ENCODE measurements around the gene ONECUT3.
"Not testable (repeated sequence)": the region's sequence is repeated elsewhere in the genome, so short reads cannot be mapped to it uniquely, and the experiment has no call there.

Gene ONECUT3

DNA sequence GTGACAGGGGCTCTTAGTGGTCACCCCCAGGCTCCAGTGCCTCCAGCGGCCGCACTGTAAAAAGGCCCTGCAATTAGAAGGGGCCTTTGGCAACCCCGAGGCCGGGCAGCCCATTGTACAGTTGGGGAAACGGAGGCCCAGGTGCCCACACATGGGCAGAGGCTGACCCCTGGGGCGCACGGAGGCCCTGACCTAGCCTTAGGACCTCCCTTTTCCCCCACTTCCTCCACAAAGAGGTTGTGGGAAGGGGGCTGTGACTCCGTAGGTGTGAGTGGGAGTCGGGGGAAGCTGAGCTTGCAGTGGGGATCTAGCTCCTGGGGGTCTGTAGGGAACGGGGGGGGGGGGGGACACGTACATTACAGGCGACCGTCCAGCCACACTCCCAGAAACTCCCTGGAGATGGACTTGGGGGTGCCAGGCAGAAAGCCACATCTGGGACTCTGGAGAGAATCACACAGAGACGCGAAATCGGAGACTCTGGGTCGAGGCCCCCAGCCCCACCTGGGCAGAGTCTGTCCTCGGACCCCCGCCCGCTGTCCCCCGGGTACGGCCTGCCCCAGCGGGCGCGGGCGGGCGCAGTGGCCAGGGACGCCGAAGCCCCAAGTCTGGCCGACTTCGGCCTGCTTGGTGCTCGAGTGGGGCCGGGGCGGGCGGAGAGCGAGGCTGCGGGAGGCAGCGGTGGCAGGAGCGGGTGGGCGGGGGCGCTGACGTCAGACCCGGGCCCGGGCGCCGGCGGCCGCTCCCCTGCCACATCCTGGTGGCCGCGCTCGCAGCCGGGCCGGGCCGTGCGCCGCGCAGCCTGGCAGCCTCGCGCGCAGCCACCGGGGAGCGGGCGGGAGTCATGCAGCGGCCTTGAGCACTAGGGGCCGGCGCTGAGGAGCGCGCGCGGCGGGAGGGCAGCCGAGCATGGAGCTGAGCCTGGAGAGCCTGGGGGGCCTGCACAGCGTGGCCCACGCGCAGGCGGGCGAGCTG is at the start of gene ONECUT3:
TSS of gene ONECUT3 (plus strand) at position 750 of the 972 bp plus-strand sequence. CDS start at position 907, 157 bp downstream.
- in situ Hi-C loops (cut with MboI; ENCODE audit: low sequenced_read_pairs): no loop called here

GRCh38 chr19:1704339-1704738 is 49.0 kb upstream of the ONECUT3 start:
- in situ Hi-C loops (cut with MboI; ENCODE audit: low sequenced_read_pairs): no loop called here

DNA sequence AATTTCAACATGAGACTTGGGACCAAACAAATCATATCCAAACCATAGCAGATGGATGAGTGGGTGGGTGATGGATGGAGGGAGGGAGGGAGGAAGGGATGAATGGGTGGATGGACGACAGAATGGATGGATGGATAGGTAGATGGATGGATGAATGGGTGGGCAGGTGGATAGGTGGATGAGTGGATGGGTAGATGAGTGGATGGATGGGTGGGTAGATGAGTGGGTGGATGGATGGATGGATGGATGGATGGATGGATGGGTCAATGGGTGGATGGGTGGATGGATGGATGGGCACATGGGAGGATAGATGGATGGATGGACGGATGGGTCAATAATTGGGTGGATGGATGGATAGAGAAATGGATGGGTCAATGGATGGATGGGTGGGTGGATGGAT is 47.9 kb upstream of the ONECUT3 start:
- in situ Hi-C loops (cut with MboI; ENCODE audit: low sequenced_read_pairs): no loop called here

DNA sequence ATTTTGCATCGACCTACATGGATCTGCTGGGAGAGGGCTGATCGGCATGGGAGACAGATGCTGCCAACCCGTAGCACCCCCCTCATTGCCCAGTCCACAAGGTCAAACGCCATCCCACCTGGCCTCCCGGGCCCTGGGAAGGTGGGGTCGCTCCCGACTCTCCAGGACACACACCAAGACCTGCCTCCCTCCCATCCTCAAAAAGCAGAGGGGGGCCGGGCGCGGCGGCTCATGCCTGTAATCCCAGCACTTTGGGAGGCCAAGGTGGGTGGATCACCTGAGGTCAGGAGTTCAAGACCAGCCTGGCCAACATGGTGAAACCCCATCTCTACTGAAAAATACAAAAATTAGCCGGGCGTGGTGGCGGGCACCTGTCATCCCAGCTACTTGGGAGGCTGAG is 46.7 kb upstream of the ONECUT3 start:
- in situ Hi-C loops (cut with MboI; ENCODE audit: low sequenced_read_pairs): not testable (repeated sequence)

- in situ Hi-C loops (cut with MboI; ENCODE audit: low sequenced_read_pairs): no loop called here
Observed at GRCh38 chr19:1707240-1707639, 46.1 kb upstream of the ONECUT3 start.

- in situ Hi-C loops (cut with MboI; ENCODE audit: low sequenced_read_pairs): no loop called here
Observed at GRCh38 chr19:1713170-1713569, 40.1 kb upstream of the ONECUT3 start.

- in situ Hi-C loops (cut with MboI; ENCODE audit: low sequenced_read_pairs): no loop called here
Observed at GRCh38 chr19:1715540-1715939, 37.8 kb upstream of the ONECUT3 start.

- in situ Hi-C loops (cut with MboI; ENCODE audit: low sequenced_read_pairs): no loop called here
Observed at GRCh38 chr19:1717200-1717969, 35.9 kb upstream of the ONECUT3 start.

GRCh38 chr19:1717970-1718264 is 35.4 kb upstream of the ONECUT3 start:
- in situ Hi-C loops (cut with MboI; ENCODE audit: low sequenced_read_pairs): no loop called here

GRCh38 chr19:1718420-1719291 is 34.6 kb upstream of the ONECUT3 start:
- in situ Hi-C loops (cut with MboI; ENCODE audit: low sequenced_read_pairs): no loop called here

GRCh38 chr19:1719519-1719918 is 33.8 kb upstream of the ONECUT3 start:
- in situ Hi-C loops (cut with MboI; ENCODE audit: low sequenced_read_pairs): no loop called here

GRCh38 chr19:1720237-1720636 is 33.1 kb upstream of the ONECUT3 start:
- in situ Hi-C loops (cut with MboI; ENCODE audit: low sequenced_read_pairs): no loop called here

DNA sequence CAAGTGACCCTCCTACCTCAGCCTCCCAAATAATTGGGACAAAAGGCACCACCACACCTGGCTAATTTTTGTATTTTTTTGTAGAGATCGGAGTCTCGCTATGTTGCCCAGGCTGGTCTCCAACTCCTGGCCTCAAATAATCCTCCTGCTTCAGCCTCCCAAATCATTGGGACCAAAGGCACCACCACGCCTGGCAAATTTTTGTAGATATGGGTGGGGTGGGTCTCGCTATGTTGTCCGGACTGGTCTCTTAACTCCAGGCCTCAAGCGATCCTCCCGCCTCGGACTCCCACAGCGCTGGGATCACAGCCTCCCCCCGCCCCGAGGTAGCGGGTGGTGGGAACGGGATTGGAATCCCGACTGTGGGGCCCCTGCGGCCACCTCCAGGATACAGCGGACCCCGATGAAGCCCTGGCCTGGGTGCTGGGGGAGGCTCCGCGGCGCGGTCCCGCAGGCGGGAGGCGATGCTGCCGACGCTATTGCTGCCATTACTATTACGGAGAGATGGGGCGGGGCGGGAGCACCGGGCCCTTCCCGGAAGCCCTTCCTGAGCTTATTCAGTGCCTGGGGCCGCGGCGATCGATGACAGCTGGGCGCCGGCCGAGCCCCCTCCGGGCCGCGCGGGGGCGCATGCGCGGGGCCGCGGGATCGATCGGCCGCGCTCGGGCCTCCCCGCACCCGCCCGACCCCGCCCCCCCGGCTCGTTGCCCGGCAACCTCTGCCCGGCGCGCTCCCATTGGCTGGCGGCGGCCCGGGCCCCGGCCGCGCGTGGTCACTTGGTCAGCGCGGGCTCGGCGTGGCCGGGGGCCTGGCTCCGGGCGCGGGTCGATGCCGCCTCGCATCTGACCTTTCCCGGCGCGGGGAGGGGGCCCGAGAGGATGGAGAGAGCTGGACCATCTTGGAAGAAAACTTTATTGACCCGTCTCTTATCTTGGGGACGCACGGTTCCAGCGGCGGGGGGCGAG is 27.9 kb upstream of the ONECUT3 start:
- in situ Hi-C loops (cut with MboI; ENCODE audit: low sequenced_read_pairs): no loop called here

GRCh38 chr19:1728816-1729567 is 24.3 kb upstream of the ONECUT3 start:
- in situ Hi-C loops (cut with MboI; ENCODE audit: low sequenced_read_pairs): no loop called here

GRCh38 chr19:1729568-1729925 is 23.8 kb upstream of the ONECUT3 start:
- in situ Hi-C loops (cut with MboI; ENCODE audit: low sequenced_read_pairs): no loop called here

DNA sequence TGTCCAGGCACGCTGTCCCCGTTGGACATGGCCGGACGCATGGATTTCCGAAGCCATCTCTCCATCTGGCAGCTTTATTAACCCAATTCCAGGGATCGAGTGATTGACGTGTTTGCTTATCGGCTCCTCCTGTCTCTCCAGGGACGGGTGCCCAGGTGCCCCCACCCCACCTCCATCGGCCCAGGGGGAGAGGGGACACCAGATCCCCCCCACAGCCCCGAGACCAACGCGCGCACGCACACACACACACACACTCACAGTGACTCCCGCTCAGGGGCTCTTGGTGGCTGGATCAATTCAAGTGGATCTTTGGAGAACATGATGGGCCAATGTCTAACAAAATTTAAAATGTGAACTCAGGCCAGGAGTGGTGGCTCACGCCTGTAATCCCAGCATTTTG is 23.1 kb upstream of the ONECUT3 start:
- in situ Hi-C loops (cut with MboI; ENCODE audit: low sequenced_read_pairs): no loop called here

- in situ Hi-C loops (cut with MboI; ENCODE audit: low sequenced_read_pairs): no loop called here
Observed at GRCh38 chr19:1734321-1734966, 18.9 kb upstream of the ONECUT3 start.

DNA sequence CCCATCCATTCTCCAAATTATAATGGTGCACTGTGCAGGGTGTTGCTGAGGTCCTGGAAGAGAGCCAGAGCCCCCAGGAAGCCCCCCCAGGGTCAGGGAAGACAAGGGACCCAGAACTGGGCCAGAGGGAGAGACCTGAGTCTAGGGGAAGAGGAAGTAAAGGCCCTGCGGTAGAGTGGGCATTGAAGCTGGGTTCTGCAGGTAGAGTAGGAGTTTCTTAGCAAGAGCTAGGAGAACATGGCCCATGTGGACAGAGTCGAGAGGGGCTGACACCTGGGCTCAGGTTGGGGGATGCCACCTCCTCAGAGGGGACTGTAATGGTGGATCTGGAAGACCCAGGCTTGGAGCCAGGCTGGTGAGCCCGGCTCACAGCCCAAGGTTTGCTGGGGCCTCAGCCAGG is 17.0 kb upstream of the ONECUT3 start:
- in situ Hi-C loops (cut with MboI; ENCODE audit: low sequenced_read_pairs): no loop called here

- in situ Hi-C loops (cut with MboI; ENCODE audit: low sequenced_read_pairs): no loop called here
Observed at GRCh38 chr19:1736927-1737326, 16.4 kb upstream of the ONECUT3 start.

Measured in HL-60/S4 (cell line).